Transverse colon (tissue), 4 donors: Measurements from ENCODE around the gene TM4SF5. TPM values are rescaled to one million over a fixed set of nuclear protein-coding genes. Genes with fewer than 3 reads are reported as not detected.

ENCODE experiments used
- DNase-seq: peaks from one replicate; pipeline ENCODE4 v3.0.0-alpha.2; 2019
- H3K27ac ChIP-seq, 4 donors: fragments of 200-600 bp; sonication (generic); 2 replicates each; pipeline ENCODE4 v1.5.1; 2016 to 2018; ENCODE audit warnings: inconsistent platforms in 4 of 4
- H3K27me3 ChIP-seq: fragments of 200-600 bp; sonication (generic); 2 replicates; pipeline ENCODE4 v1.5.1; 2017; ENCODE audit warnings: inconsistent platforms
- H3K36me3 ChIP-seq, 4 donors: fragments of 200-600 bp; sonication (generic); 2 replicates each; pipeline ENCODE4 v1.5.1; 2017 to 2019; ENCODE audit warnings: inconsistent platforms in 4 of 4
- H3K4me1 ChIP-seq, 4 donors: fragments of 200-600 bp; sonication (generic); 2 replicates each; pipeline ENCODE4 v1.5.1; 2017 to 2020; ENCODE audit warnings: inconsistent platforms in 4 of 4
- H3K4me3 ChIP-seq, 4 donors: fragments of 200-600 bp; sonication (generic); 1 replicate in 1 of 4; 2 replicates in 3 of 4; pipeline versions ENCODE4 v1.5.1 to v1.6.1; 2017 to 2019; ENCODE audit warnings: inconsistent platforms in 4 of 4
- H3K9me3 ChIP-seq, 2 donors: fragments of 200-600 bp; sonication (generic); 2 replicates each; pipeline ENCODE4 v1.5.1; 2017 to 2019; ENCODE audit warnings: inconsistent platforms in 2 of 2
- EP300 ChIP-seq: sonication (generic); formaldehyde crosslinking; IDR thresholded peaks from one replicate; pipeline ENCODE4 v1.6.1; 2017; ENCODE audit warnings: antibody characterized with exemption, low read depth
- POLR2A ChIP-seq: fragments of 450-650 bp; IDR thresholded peaks from one replicate; pipeline ENCODE4 v1.6.1; 2016; ENCODE audit warnings: antibody characterized with exemption, mild to moderate bottlenecking, moderate library complexity
- POLR2AphosphoS5 ChIP-seq, 3 donors: sonication (generic); formaldehyde crosslinking; IDR thresholded peaks; one replicate each; pipeline ENCODE4 v1.6.1; 2016; ENCODE audit warnings: antibody characterized with exemption in 3 of 3
- WGBS, 2 donors: methylation state at CpG; one replicate each; pipeline ENCODE4 v1.1.5; 2018; ENCODE audit warnings: low coverage in 1 of 2; 5-methylcytosine and 5-hydroxymethylcytosine counted together
- in situ Hi-C, 4 donors: fragments of 200-750 bp; cut with MboI; loops; one replicate each; pipeline versions ENCODE4 v1.15.0 to v1.15.1; 2017; ENCODE audit warnings: low sequenced_read_pairs in 3 of 4, low pct_ligation_motif_present in 1 of 4, low pct_unique_long_range_greater_than_20kb in 1 of 4
- intact Hi-C: fragments of 100-400 bp; cut with DNase I; formaldehyde crosslinking; loops from one replicate; pipeline ENCODE4 v1.15.1; 2023; ENCODE audit warnings: low total_unique reads
- total RNA-seq, 4 donors: library from RNA; depleted of rRNA; stranded (reverse); fragments of >200 nt; gene quantifications; one replicate each; pipeline ENCODE4 v1.1.0, GENCODE V29; 2016
- TF ChIP-seq, protein P1 (sequence below), 5 experiments: fragments of 200-600 bp in 3 of 5; fragments of 450-650 bp in 2 of 5; sonication (generic) in 3 of 5; IDR thresholded peaks; 1 replicate in 2 of 5; 2 replicates in 3 of 5; pipeline ENCODE4 v1.5.1; 2016 to 2017; ENCODE audit warnings: antibody characterized with exemption in 5 of 5, inconsistent platforms in 3 of 5, mild to moderate bottlenecking in 2 of 5, moderate library complexity in 1 of 5

Gene TM4SF5
- total RNA-seq, 4 donors from 2014 or later: 5.2 to 42.6 (median 26.1) TPM

GRCh38 chr17:4800462-4801196 is 28.9 kb downstream of the TM4SF5 start:
- Histone ChIP-seq H3K27me3 (no peaks in the 10 kb centered on the region), H3K4me1 (peaks cover 0 to 12% (median 9%) of the 10 kb centered on the region in 4 donors), H3K9me3 (no peaks in the 10 kb centered on the region), H3K36me3 (peaks cover 0 to 17% (median 4%) of the 10 kb centered on the region in 4 donors), H3K27ac (no peak overlapping the region), H3K4me3 (no peak overlapping the region)
- WGBS, 2 donors: 80 to 84% methylated on average over 10 of the region's 10 CpGs
- DNase-seq: no peak
- in situ Hi-C loops (no loop called here), intact Hi-C loops (no loop called here)
- TF ChIP-seq, protein P1, sequence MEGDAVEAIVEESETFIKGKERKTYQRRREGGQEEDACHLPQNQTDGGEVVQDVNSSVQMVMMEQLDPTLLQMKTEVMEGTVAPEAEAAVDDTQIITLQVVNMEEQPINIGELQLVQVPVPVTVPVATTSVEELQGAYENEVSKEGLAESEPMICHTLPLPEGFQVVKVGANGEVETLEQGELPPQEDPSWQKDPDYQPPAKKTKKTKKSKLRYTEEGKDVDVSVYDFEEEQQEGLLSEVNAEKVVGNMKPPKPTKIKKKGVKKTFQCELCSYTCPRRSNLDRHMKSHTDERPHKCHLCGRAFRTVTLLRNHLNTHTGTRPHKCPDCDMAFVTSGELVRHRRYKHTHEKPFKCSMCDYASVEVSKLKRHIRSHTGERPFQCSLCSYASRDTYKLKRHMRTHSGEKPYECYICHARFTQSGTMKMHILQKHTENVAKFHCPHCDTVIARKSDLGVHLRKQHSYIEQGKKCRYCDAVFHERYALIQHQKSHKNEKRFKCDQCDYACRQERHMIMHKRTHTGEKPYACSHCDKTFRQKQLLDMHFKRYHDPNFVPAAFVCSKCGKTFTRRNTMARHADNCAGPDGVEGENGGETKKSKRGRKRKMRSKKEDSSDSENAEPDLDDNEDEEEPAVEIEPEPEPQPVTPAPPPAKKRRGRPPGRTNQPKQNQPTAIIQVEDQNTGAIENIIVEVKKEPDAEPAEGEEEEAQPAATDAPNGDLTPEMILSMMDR (IDR thresholded peaks at IDR 0.05): no peak
- TF ChIP-seq EP300 (no peak), POLR2AphosphoS5 (IDR thresholded peaks at IDR 0.05) (no peak)

DNA sequence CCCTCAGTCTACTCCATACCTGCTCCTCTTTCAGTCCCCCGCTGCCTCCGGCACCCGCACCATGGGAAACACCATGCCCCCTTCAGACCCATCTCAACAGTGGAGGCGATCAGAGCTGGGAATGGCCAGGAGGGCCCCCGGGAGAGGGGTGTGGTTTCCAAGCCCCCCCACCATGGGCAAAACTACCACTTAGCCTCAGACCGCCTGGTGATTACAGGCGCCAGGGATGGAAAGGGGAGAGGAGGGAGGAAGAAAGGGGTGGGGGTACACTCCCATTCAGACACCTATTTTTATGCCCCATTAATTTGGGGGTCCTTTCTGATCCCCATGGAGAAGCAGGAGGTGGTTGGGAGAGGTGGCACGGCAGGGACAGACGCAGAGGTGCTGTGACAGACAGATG is 30.5 kb downstream of the TM4SF5 start, which contains the start of gene C17orf114:
Gene C17orf114, minus strand, starts transcription at position 101 of the 400 bp plus-strand sequence.
- TF ChIP-seq POLR2AphosphoS5 (IDR thresholded peaks at IDR 0.05): no peak
- TF ChIP-seq EP300: no peak
- TF ChIP-seq, protein P1 (IDR thresholded peaks at IDR 0.05): no peak
- no peak for TF ChIP-seq POLR2A
- Histone ChIP-seq H3K9me3 (no peaks in the 10 kb centered on the region), H3K27ac (no peak within 1 kb of the TSS), H3K4me1 (peaks cover 6 to 9% (median 8%) of the 10 kb centered on the region in 4 donors), H3K4me3 (no peak within 1 kb of the TSS), H3K27me3 (no peaks in the 10 kb centered on the region), H3K36me3 (peaks cover 0 to 17% (median 4%) of the 10 kb centered on the region in 4 donors)
- in situ Hi-C loops: no loop called here
- WGBS, 2 donors: 83% methylated on average over 9 of the region's 9 CpGs; no CpG with 5 or more reads in 1 of the 2 donors
- intact Hi-C loops: no loop called here
- DNase-seq: no peak

DNA sequence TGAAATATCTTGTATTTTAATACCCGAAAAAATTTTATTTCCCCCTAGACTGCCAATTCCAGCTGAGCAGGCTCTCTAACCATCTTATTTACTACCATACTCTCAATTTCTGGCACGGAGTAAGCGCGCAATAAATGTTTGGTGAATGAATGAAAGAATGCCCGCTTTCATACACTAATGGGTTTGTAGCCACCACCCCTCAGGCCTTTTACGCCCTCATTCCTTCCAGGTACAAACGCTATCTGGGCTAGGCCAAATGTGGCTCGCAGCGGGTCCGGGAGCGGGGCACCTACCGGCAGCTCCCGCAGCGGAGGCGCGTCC is 34.7 kb downstream of the TM4SF5 start:
- TF ChIP-seq, protein P1 (IDR thresholded peaks at IDR 0.05): no peak
- TF ChIP-seq EP300: no peak
- intact Hi-C loops (loop anchor here (5.0 kb wide), 1 partner anchor 81 kb away; no protein-coding TSS in a partner anchor), in situ Hi-C loops (no loop called here)
- Histone ChIP-seq H3K9me3 (no peaks in the 10 kb centered on the region), H3K27me3 (no peaks in the 10 kb centered on the region), H3K36me3 (no peaks in the 10 kb centered on the region), H3K27ac (peak overlapping the region; percentile 82 to 93 (median 82)), H3K4me3 (peak overlapping the region; percentile 30 to 98 (median 91)), H3K4me1 (peaks cover 11 to 20% (median 17%) of the 10 kb centered on the region in 4 donors)
- WGBS, 2 donors: 0 to 1% methylated on average over 5 to 10 of the region's 16 CpGs
- DNase-seq: peak; percentile 33

DNA sequence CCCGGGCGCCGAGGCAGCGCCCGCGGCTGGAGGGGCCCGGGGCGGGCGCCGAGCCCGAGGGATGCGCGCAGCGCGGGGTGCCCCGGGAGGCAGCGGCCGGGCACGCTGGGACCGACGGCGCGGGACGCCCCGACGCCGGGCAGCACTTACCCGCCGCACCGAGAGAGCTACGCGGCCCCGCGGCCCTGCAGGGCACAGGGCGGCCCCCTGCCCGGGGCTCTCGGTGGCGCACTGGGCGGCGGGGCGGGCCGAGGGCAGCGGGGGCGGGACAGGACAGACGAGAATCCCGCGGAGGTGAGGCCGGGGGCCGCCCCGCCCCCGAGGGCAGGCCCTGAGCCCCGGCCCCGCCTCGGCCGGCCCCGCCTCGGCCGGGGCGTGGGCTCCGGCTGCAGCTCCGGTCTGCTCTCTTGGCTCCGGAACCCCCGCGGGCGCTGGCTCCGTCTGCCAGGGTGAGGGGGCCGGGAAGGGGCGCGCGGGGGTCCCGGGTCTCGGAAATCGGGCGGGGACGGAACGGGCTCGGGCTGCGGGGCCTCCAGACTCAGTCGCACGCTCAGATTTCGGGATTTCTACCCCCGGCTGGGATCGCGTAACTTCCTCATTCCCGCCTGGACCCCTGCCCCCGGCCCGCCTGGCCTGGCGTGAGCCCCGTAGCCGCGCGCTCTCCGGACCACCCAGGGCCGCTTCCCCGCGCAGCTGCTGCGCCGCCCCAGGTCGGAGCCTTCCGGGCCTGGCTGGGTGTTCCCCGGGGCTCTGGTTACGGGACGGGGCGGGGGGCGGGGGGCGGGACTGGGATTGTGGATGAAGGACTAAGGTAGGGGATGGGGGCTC is 35.3 kb downstream of the TM4SF5 start, which contains the start of gene PLD2:
Gene PLD2, plus strand, starts transcription at position 376 of the 828 bp plus-strand sequence. CDS start 621 bp downstream, outside the sequence.
- Histone ChIP-seq H3K27ac (peak within 1 kb of the TSS; percentile 82 to 93 (median 82)), H3K4me1 (peaks cover 11 to 20% (median 17%) of the 10 kb centered on the region in 4 donors), H3K36me3 (no peaks in the 10 kb centered on the region), H3K4me3 (peak within 1 kb of the TSS; percentile 74 to 98 (median 91)), H3K27me3 (no peaks in the 10 kb centered on the region), H3K9me3 (no peaks in the 10 kb centered on the region)
- 1% methylated on average over 21 of the region's 106 CpGs; no CpG with 5 or more reads in 1 of the 2 donors for whole genome bisulfite sequencing, 2 donors
- peak; percentile 91 for DNase-seq
- in situ Hi-C loops: no loop called here
- no peak for TF ChIP-seq POLR2A
- TF ChIP-seq, protein P1 (IDR thresholded peaks at IDR 0.05): no peak
- peak in 2 of 3 donors; percentile 45 to 60 for TF ChIP-seq POLR2AphosphoS5 (IDR thresholded peaks at IDR 0.05)
- TF ChIP-seq EP300: no peak
- intact Hi-C loops: loop anchor here (5.0 kb wide), 1 partner anchor 80 kb away; no protein-coding TSS in a partner anchor
